ENCODE measurements around the gene NOL8.

Gene NOL8

DNA sequence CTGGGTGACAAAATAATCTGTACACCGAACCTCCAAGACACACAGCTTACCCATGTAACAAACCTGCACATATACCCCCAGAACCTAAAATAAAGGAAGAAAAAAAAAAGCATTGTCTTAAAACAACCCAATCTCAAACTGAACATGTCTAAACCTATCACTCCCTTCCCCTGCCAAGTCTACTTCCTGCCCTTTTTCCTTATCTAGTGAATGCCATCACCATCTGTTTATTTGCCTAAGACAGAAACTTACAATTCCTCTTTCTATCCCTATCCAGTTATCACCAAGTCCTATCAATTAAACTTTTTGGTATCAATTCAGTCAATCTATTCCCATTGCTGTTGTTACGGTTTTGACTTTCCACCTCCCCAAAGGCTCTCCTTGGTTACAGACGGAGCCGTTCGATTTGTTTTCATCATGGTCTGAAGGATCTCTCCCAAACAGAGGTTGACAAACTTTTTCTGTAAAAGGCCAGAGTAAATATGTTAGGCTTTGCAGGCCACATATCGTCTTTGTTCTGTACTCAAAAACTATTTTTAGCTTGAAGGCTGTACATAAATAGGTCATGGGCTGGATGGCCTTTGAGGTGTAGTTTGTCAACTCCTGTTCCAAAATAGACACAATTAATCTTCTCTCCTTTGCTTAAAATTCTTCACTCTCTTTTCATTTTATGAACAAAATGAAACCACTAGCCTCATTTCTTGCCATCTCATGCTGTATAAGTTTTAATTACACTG lies 12.1 kb downstream of the NOL8 start:
- no peak for DNase-seq (ENCODE audit: low read depth in 2 of 3, low spot score in 2 of 3)

DNA sequence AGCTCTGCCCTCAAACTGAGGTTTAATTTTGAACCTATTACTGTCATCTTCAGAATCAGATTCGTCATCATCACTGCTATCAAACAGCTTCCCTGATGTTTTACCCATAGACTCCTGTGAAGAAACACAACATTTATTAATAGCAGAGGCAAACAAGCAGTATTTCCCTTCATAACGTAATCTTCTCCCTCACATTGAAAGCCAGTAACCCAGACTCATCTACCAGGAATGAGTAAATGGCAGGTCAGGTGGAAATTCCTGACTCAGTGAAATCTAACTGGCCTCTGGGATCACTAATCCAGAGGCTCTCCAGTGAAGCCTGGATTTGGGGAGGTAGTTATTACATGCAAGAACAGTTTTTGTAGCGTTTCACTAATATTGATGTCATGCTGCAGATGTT lies 14.6 kb downstream of the NOL8 start:
- DNase-seq (ENCODE audit: low read depth in 2 of 3, low spot score in 2 of 3), result no peak

DNA sequence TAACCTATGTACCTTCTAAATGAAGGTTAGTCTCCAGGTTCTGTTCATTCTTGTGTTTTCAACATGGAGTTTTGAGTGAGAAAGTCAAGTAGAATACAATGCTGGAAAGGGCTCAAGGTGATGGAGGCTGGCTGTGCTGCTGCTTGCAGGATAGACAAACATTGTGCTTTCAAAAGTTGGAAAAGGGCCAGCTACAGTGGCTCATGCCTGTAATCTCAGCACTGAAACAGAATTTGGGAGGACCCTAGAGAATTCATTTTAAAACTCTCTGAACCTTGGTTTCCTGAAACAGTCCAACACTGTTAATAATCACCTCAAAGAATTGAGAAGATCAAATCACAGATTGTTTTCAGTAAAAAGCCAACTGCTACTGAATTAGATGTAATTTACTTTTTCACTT lies 16.3 kb downstream of the NOL8 start:
- DNase-seq (ENCODE audit: low read depth in 2 of 3, low spot score in 2 of 3), result no peak

DNA sequence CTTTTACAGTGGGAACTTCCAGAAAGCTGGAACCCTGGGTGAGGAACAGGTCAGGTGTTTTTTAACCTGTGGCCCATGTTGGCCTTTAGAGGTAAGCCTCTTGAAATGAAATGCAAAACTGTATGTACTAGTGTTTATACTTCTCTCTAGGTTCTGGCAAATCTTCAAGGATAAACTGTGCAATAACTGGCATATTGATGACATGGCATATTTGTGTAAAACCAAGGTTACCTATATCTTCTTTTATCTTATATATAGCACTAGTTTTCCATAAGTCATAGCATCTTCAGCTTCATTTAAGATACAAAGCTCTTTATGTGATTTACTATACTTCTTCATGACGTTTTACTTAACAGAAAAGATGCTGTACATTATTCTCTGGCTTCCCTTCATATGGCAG lies 24.2 kb downstream of the NOL8 start:
- no peak for DNase-seq (ENCODE audit: low read depth in 2 of 3, low spot score in 2 of 3)

DNA sequence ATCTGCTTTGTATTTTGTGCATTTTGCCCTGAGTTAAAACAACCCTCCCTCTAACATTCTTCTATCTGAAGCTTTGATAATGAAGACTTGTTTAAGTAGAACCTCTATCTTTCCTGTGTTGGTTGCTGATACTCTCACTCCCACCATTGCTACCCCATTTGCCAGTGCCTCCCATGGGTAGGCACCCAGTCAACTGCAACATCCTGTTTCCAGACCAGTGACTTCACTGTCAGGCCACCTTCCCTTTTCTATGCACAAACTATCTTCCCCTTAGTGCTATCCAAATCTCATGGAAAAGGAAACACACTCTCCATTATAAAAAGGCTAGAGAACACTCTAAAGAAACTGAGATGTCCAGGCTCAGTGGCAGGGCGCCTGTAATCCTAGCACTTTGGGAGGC lies 26.0 kb downstream of the NOL8 start:
- DNase-seq (ENCODE audit: low read depth in 2 of 3, low spot score in 2 of 3), result no peak

DNA sequence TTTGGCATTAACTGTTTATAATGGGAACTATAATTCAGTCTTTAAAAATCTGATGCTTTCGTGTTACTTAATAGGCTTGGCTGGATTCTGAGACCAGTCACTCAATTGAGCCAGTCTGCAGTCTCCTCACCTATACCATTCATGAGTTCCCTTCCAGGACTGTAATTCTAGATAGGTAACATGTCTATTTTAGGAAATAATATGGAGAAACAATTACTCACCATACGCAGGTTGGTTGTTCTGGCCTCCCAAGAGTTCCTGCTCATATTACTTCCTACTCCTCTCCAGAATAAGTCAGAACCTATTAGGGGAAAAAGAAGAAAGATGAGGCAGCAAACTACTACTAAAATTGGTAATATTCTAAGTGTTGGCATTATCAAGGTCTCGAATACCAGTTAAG lies 27.1 kb downstream of the NOL8 start:
- DNase-seq (ENCODE audit: low read depth in 2 of 3, low spot score in 2 of 3), result no peak

DNA sequence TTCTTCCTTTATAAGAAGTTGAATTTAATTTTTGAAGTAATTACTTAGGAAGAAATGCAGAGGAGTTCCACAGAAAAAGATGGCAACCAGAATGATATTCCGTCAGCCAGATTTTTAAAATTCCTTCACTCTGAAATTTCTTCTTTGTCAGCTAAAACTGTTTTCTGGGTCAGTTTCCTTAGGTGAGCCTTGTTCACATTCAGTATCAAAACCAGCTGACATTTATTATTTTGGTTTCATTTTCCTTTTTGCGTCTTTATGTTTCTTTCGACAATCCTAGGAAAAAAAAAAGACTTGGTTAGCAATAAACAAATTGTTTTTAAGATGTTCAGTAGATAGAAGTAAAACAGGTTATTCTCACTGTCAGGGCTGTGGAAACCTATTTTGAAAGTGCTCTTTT lies 27.5 kb downstream of the NOL8 start:
- DNase-seq (ENCODE audit: low read depth in 2 of 3, low spot score in 2 of 3), result no peak

DNA sequence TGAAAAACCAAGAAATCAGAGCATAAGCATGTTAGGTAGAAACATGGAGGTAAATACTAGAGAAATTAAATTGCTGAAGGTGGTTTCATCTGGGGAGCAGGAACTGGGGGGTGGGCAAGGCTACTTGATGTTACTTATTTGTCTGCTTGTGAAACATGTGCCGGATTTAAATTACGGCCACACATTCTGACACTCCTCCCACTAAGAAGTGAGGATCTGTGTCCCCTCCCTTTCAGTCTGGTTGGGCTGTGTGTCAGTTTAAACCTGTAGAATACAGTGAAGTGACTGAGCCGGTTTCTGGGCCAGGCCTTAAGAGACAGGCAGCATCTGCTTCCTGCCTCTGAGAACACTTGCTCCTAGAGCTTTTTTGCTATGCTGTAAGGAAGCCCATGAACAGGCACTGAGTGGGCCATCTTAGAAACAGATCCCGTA lies 29.3 kb downstream of the NOL8 start:
- no peak for DNase-seq (ENCODE audit: low read depth in 2 of 3, low spot score in 2 of 3)

DNA sequence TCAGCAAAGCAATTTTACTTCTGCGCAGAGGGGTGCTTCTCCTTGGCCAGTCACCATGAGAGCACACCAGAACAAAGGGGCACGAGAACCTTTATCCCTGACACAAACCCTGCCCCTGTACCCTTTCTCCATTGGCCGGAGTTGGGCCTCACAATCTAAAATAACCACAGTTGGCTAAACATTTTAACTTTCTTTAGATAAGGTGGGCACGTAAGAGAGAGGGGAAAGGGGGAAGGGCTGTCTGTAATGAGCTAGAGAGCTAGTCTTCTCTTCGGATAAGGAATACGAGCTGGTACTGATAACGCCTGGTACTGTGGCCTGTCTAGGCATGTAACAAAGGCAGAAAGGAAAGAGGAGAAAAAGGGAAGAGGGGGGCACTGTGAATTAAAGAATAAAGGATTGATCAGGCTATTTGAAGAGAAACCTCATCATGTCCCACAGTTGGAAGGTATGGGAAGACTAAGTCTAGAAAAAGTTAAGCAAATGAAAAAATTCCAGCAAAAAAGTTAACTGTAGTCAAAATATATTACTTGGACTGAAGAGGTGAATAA lies 29.8 kb downstream of the NOL8 start:
- no peak for DNase-seq (ENCODE audit: low read depth in 2 of 3, low spot score in 2 of 3)

DNA sequence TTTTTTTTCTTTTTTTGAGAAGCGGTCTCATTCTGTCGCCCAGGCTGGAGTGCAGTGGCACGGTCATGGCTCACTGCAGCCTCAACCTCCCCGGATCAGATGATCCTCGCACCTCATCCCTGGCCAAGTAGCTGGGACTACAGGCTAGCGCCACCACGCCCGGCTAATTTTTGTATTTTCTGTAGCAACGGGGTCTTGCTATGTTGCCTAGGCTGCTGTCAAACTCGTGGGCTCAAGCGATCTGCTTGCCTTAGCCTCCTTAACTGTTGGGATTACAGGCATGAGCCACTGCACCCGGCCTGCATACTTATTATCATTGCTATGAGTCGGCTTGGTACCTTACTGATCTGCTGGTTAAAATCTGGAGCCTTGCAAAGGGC lies 30.9 kb downstream of the NOL8 start:
- peak in 1 of 3 experiments; percentile 14 for DNase-seq (ENCODE audit: low read depth in 2 of 3, low spot score in 2 of 3)

DNA sequence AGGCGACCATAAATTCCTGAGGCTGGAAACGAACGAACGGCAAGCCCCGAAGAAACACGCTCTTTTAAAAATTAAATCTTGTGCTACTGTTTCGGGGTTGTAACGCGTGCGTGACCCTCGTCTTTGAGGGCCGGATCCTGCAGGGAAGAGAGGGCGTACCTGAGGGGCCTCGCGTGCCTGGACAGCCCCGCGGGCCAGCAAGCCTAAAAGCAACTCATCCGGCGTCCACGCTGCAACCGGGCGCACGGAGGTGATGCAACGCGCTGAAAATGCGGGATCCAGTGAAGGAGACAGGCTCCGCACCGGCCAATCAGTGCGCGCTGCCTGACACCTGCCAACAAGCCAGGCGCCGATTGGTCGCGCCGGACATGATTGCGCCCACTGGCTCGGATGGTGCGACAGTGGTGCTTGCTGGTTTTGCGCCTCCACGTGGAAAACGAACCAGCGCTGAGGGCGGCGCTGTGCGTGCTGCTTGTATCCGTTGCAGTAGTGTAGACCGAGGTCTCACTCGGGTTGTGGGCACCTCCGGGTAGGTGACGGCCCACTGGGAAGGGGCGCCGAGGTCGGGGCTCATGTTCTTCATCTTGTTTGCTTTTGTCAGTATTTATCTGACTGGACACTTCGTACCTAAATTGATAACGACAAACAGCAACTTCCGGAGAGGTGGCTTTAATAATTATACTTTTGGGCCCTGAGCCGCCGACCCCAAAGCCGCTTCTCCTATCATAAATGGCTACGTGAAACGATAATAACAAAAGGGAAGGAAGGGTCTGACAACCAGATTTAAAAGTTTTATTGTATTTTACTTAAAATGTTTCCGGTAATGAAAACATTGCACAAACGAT lies 31.5 kb downstream of the NOL8 start, which contains the start of gene IARS1:
Gene IARS1 (minus strand): TSS at position 246 of the 845 bp plus-strand sequence. CDS start 4,278 bp downstream, outside the sequence.
- DNase-seq (ENCODE audit: low read depth in 2 of 3, low spot score in 2 of 3), result peak; percentile 100

DNA sequence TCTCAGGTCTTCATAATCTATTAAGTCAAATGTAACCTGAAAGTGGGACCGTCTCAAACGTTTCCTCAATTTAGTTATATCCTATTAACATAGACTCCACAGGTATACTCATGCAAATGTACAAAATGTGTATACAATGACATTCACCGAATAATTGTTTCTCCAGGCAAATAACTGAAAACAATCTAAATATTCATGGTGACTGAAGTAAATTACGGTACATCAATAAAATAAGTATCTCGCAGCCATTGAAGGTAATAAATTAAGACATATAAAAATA lies 32.1 kb downstream of the NOL8 start:
- DNase-seq (ENCODE audit: low read depth in 2 of 3, low spot score in 2 of 3), result no peak

DNA sequence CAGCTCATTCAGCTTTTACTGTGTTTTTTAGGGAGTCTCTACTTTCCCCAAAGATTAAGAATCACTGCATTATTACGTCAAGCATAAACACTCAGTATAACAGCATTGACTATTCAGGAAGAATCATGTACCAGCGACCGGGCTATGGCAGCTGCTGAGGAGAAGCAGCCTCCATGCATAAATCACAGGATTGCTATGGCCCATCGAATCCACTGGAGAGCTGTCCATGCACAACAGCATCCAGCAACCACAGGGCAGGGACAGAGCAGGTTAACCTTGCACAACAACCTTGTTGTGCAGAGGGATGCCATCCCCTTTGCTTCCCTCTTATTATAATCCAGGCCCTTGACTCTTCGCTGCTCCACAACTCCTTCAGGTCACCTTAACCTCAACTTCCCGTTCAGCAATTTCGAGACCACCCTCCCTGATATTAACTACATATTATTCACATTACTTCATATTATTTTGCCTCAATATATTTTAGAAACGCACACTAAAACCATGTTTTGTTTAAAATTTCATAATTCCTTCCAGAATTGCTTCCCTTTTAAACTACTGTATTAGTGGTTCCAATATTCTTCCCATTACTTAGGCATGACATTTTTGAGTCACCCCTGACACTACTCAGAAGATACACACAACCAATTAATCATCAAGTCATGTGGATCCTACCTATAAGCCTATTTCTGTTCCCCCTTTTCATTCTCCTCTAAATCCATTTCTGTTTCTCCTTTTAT lies 32.6 kb downstream of the NOL8 start:
- no peak for DNase-seq (ENCODE audit: low read depth in 2 of 3, low spot score in 2 of 3)

DNA sequence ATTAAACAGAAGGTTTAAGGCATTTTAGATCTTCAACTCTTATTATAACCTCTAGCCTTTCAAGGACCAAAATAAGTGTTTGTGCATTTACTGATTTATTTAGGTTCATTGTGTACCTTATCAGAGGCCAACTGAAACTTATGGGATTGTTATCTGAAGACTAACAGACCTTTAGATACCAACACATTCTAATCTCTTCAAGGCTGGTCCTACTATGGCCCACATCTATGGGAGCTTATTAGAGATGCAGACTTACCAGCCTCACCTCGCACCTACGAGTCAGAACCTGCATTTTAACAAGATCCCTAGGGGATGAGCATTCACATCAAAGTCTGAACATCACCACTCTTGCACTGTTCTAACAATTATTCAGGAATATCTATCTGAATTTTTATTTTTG lies 33.6 kb downstream of the NOL8 start:
- DNase-seq (ENCODE audit: low read depth in 2 of 3, low spot score in 2 of 3), result no peak

DNA sequence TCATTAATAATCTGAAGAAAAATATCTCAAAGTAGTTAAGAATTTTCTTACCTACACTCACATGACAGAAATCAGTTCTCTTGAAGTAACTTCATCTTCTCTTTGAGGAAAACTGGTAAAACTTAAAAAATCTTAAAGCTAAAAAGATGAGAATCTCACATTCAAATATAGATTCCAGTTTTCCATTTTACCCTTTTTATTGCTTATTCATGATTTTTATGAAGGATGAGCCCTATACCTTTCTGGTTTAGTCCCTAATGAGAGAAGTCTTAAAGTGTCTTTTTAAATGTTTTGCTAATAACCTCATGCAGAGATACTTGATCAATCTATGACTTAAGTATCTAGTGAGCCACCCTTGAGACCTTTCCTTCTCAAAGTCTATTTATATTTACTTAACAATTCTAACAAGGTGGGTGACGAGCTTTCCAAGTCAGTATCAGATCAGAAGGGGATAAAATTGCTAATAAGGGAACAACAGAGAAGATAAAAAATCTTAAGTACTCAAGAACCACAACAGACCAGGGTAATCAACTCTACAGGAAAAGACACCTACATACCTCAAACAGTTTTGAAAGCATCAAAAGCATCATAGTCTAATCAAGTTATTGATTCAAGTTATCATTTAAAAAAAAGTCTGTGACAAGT lies 34.2 kb downstream of the NOL8 start:
- DNase-seq (ENCODE audit: low read depth in 2 of 3, low spot score in 2 of 3), result no peak

DNA sequence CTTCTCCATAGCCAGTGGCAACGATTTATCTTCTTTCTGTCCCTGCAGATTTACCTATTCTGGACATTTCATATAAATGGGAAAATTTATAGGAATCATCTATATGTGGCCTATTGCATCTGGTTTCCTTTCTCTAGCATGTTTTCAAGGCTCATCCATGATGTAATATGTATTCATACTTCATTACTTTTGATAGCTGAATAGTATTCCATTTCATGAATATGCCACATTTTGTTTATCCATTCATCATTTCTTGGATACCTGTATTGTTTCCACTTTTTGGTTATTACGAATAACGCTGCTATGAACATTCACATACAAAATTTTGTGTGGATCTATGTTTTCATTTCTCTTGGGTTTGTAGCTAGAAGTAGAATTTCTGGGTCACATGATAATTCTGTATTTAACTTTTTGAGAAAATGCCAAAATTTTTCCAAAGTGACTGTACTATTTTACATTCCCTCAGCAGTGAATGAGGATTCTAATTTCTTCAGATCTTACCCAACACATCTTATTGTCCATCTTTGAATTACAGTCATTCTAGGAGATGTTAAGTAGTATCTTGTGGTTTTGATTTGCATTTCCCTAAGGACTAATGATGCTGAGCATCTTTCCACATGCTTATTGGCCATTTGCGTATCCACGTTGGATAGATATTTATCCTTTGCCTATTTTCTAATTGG lies 35.3 kb downstream of the NOL8 start:
- no peak for DNase-seq (ENCODE audit: low read depth in 2 of 3, low spot score in 2 of 3)

DNA sequence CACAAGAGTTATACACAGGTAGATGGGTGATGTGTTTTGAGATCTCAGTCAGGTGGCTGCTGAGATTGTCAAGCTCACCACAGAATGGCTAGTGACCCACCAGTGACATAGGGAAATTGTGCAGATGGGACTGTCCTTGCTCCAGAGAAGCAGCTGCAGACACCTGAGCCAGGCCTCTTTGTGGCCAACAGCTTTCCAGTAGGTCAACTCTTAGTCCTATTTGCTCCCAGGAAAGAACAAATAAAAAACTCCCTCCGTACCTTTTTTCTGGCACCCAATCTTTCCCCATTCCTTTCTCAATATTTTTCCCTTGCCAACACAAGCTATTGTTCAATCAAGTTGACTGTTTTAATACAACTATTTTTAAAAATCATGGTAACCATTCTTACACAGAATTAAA lies 45.8 kb downstream of the NOL8 start:
- no peak for DNase-seq (ENCODE audit: low read depth in 2 of 3, low spot score in 2 of 3)

DNA sequence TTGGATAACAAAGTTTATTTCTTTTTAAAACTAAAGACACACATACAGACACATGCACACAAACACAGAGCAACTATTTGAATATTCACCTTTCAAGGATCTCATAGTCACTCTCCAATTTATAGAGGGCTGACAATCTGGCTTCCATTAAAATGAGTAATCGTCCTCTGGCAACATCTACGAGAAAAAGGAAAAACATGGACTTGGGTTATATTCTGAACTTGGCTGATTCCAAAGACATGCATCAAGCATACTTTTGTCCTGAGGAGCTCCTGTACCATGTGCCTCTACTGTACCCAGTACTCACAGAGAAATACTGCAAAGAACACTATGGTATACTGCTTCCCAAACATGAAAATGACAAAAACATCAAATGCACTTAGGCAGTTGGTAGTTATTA lies 47.0 kb downstream of the NOL8 start:
- no peak for DNase-seq (ENCODE audit: low read depth in 2 of 3, low spot score in 2 of 3)

DNA sequence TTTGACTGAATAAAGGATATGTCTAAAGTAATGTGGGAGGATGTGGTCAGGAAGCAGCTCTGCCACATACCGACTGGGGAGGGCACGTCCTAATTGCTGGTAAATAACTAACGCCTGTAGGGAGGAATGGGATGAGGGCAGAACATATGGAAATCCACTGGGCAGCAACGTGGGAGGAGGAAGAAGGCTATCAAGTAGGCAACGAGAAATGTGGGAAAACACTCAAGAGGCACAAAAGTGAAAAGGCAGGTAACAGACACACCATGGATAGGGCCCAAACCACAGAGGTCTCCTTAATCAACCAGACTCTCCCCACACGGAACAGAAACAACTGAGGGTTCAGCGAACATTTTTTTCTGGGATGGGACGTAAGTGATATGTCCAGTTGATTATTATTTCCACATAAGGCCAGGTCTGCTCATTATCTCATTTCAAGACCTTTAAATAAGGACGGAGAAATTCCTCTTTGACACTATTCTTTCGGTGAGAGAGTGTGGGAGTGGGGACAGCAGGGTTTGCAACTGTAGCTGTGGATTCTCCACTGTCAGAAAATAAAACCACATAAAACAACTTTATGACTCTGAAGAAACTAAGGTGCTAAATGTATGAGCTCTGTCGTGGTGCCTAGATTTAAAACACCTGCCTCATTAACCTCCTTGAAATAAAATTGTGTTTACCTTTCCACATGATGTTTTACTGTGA lies 48.7 kb downstream of the NOL8 start:
- DNase-seq (ENCODE audit: low read depth in 2 of 3, low spot score in 2 of 3), result no peak

DNA sequence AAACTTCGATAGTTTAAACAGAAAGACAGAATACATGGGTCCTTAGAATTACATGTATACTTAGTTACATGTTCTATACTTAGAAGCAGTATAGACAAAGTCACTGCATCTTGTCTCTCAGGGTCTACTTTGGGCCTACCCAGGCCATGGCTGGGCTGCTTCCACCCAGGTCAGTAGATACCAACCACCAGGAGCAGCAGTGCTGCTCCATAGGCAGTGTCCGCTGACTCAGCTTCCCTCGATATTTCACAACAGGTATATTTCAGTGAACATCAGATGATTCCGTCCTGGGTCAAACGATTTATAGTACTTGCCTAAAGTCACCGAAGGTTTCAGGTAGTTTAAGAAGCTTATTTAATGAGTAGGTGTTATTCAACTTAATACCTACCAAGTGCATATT lies 49.6 kb downstream of the NOL8 start:
- no peak for DNase-seq (ENCODE audit: low read depth in 2 of 3, low spot score in 2 of 3)
